Gastrocnemius medialis (tissue), 4 donors: ENCODE data around the gene CCNB3. TPM values are rescaled to one million over a fixed set of nuclear protein-coding genes. Genes with fewer than 3 reads are reported as not detected.

Experiments used
- ATAC-seq, 2 donors: fragments of 150-250 bp; one replicate each; pipeline ENCODE4 v1.9.1; 2016
- DNase-seq, 2 donors: peaks; one replicate each; pipeline ENCODE4 v3.0.0-alpha.2; 2019
- H3K27ac ChIP-seq, 4 donors: fragments of 200-600 bp; sonication (generic); 1 replicate in 1 of 4; 2 replicates in 3 of 4; pipeline ENCODE4 v1.5.1; 2016 to 2018; ENCODE audit warnings: mild to moderate bottlenecking in 2 of 4, moderate library complexity in 1 of 4
- H3K27me3 ChIP-seq, 3 donors: fragments of 200-600 bp; sonication (generic) in 2 of 3; 1 replicate in 1 of 3; 2 replicates in 2 of 3; pipeline versions ENCODE4 v1.5.1 to v1.6.0; 2016 to 2019; ENCODE audit warnings: mild to moderate bottlenecking in 1 of 3, moderate library complexity in 1 of 3
- H3K36me3 ChIP-seq, 2 donors: fragments of 200-600 bp; sonication (generic) in 1 of 2; one replicate each; pipeline ENCODE4 v1.5.1; 2017 to 2018
- H3K4me1 ChIP-seq, 2 donors: fragments of 200-600 bp; sonication (generic) in 1 of 2; one replicate each; pipeline ENCODE4 v1.5.1; 2016 to 2017; ENCODE audit warnings: mild to moderate bottlenecking in 2 of 2
- H3K4me3 ChIP-seq, 4 donors: fragments of 200-600 bp; sonication (generic) in 3 of 4; 1 replicate in 1 of 4; 2 replicates in 3 of 4; pipeline ENCODE4 v1.5.1; 2016 to 2019; ENCODE audit warnings: mild to moderate bottlenecking in 2 of 4
- H3K9me3 ChIP-seq, 3 donors: fragments of 200-600 bp; sonication (generic) in 2 of 3; 1 replicate in 1 of 3; 2 replicates in 2 of 3; pipeline ENCODE4 v1.5.1; 2016 to 2019
- POLR2A ChIP-seq, 2 donors: fragments of 450-650 bp; IDR thresholded peaks; one replicate each; pipeline ENCODE4 v1.6.1; 2017; ENCODE audit warnings: antibody characterized with exemption in 2 of 2, mild to moderate bottlenecking in 2 of 2, moderate library complexity in 2 of 2
- in situ Hi-C, 4 donors: fragments of 200-750 bp; cut with MboI; loops; one replicate each; pipeline versions ENCODE4 v1.15.0 to v1.8.0; 2017; ENCODE audit warnings: low sequenced_read_pairs in 4 of 4
- intact Hi-C: fragments of 100-400 bp; cut with DNase I; formaldehyde crosslinking; loops from one replicate; pipeline ENCODE4 v1.15.1; 2023; ENCODE audit warnings: low total_unique reads
- total RNA-seq, 4 donors: library from RNA; depleted of rRNA; stranded (reverse); fragments of >200 nt; gene quantifications; one replicate each; pipeline versions ENCODE4 v1.1.0 to v1.2.3, GENCODE V29; 2016
- TF ChIP-seq, protein P1 (sequence below), 5 experiments: fragments of 450-650 bp in 3 of 5; fragments of 200-600 bp in 2 of 5; sonication (generic) in 2 of 5; IDR thresholded peaks in 4 of 5; conservative IDR thresholded peaks in 1 of 5; 1 replicate in 4 of 5; 2 replicates in 1 of 5; pipeline ENCODE4 v1.5.1; 2016 to 2019; ENCODE audit warnings: antibody characterized with exemption in 5 of 5, mild to moderate bottlenecking in 3 of 5, moderate library complexity in 3 of 5

The CCNB3 gene
- total RNA-seq, 4 donors from 2014 or later: 0.26 to 2.4 (median 0.57) TPM

DNA sequence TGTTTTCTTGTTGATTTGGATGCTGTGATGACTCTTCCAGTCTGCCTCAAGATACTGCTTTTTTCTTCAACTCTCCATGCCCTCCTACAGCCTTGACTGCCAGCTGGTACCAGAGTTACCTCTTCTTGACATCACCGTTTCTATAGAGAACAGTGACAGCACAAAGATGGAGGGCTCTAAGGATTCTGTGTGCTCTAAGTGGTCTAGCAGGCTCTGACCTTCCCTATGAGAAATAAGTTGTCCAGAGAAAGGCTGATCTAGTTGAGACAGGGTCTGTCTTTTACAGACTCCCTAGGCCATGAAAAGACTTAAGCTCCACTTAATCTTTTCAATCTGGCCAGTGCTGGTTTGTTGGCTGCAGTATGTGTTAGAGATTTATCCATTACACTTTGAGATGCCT lies 3.7 kb upstream of the CCNB3 start, which contains the start of gene AKAP4:
Gene AKAP4 (minus strand): TSS at position 101 of the 400 bp plus-strand sequence. CDS start 118 bp downstream, outside the sequence.
- no peaks in the 10 kb centered on the region for H3K9me3 ChIP-seq
- ATAC-seq: no peak
- DNase-seq: no peak
- in situ Hi-C loops: no loop called here
- H3K36me3 ChIP-seq: no peaks in the 10 kb centered on the region
- H3K4me1 ChIP-seq: peaks cover 0 to 7% of the 10 kb centered on the region in 2 donors
- no peaks in the 10 kb centered on the region for H3K27me3 ChIP-seq
- no peak within 1 kb of the TSS for H3K4me3 ChIP-seq
- intact Hi-C loops: no loop called here
- TF ChIP-seq, protein P1, sequence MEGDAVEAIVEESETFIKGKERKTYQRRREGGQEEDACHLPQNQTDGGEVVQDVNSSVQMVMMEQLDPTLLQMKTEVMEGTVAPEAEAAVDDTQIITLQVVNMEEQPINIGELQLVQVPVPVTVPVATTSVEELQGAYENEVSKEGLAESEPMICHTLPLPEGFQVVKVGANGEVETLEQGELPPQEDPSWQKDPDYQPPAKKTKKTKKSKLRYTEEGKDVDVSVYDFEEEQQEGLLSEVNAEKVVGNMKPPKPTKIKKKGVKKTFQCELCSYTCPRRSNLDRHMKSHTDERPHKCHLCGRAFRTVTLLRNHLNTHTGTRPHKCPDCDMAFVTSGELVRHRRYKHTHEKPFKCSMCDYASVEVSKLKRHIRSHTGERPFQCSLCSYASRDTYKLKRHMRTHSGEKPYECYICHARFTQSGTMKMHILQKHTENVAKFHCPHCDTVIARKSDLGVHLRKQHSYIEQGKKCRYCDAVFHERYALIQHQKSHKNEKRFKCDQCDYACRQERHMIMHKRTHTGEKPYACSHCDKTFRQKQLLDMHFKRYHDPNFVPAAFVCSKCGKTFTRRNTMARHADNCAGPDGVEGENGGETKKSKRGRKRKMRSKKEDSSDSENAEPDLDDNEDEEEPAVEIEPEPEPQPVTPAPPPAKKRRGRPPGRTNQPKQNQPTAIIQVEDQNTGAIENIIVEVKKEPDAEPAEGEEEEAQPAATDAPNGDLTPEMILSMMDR (IDR thresholded peaks at IDR 0.05 in 4 of 5, conservative IDR thresholded peaks at IDR 0.05 in 1 of 5): no peak
- TF ChIP-seq POLR2A (IDR thresholded peaks at IDR 0.05): no peak
- H3K27ac ChIP-seq: no peak within 1 kb of the TSS

DNA sequence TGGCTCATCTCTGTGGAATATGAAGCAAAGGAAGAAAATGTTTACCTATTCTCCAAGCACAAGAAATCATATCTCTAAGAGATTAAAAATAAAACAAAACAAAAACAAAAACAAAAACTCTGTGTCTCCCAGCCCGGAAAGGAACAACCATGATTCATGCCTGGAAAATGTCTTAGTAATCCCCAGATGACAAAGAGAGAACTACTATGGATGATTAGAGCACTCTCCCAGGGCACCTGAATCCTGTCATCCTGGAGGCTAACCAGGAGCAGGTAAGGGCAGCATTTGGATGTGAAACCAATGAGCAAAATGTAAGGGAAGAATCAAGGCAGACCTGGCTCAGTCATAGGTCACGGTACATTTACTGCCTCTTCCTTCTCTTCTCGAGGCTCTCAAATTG lies 2.0 kb upstream of the CCNB3 start:
- H3K27ac ChIP-seq: no peak overlapping the region
- ATAC-seq (no peak), DNase-seq (no peak)
- peaks cover 0 to 7% of the 10 kb centered on the region in 2 donors for H3K4me1 ChIP-seq
- H3K9me3 ChIP-seq: no peaks in the 10 kb centered on the region
- no peak for TF ChIP-seq POLR2A (IDR thresholded peaks at IDR 0.05)
- TF ChIP-seq, protein P1 (IDR thresholded peaks at IDR 0.05 in 4 of 5, conservative IDR thresholded peaks at IDR 0.05 in 1 of 5): no peak
- in situ Hi-C loops: no loop called here
- intact Hi-C loops: no loop called here
- H3K27me3 ChIP-seq: no peaks in the 10 kb centered on the region
- no peaks in the 10 kb centered on the region for H3K36me3 ChIP-seq
- no peak overlapping the region for H3K4me3 ChIP-seq

DNA sequence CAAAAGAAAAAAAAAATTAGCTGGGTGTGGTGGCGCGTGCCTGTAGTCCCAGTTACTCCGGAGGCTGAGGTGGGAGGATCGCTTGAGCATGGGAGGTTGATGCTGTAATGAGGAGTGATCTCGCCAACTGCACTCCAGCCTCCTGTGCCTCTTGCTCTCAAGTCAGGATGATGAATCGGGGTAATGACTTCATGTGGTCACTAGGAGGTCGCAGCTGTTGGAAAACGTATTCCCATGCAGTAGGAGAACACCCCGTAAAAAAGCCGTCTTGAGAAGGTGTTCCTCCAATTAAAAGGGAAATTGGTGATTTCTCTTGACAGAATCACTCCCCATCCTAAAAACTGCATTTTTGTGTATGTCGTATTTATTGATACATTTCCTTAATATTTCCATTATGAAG lies 2.2 kb downstream of the CCNB3 start:
- in situ Hi-C loops: no loop called here
- no peak overlapping the region for H3K4me3 ChIP-seq
- no peak for TF ChIP-seq POLR2A (IDR thresholded peaks at IDR 0.05)
- TF ChIP-seq, protein P1 (IDR thresholded peaks at IDR 0.05 in 4 of 5, conservative IDR thresholded peaks at IDR 0.05 in 1 of 5): no peak
- no peaks in the 10 kb centered on the region for H3K36me3 ChIP-seq
- H3K27ac ChIP-seq: no peak overlapping the region
- DNase-seq (no peak), ATAC-seq (no peak)
- H3K27me3 ChIP-seq: no peaks in the 10 kb centered on the region
- intact Hi-C loops: no loop called here
- no peaks in the 10 kb centered on the region for H3K9me3 ChIP-seq
- H3K4me1 ChIP-seq: peaks cover 0 to 7% of the 10 kb centered on the region in 2 donors

DNA sequence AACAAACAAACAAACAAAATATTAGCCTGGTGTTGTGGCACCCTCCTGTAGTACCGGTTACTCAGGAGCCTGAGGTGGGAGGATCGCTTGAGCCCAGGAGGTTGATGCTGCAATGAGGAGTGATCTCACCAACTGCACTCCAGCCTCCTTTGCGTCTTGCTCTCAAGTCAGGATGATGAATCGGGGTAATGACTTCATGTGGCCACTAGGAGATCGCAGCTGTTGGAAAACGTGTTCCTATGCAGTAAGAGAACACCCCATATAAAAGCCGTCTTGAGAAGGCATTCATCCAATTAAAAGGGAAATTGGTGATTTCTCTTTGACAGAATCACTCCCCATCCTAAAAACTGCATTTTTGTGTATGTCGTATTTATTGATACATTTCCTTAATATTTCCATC lies 6.9 kb downstream of the CCNB3 start:
- Histone ChIP-seq H3K27me3 (no peaks in the 10 kb centered on the region), H3K9me3 (no peaks in the 10 kb centered on the region), H3K4me3 (no peak overlapping the region), H3K4me1 (no peaks in the 10 kb centered on the region), H3K36me3 (no peaks in the 10 kb centered on the region), H3K27ac (no peak overlapping the region)
- no peak for DNase-seq
- in situ Hi-C loops: no loop called here
- no peak for TF ChIP-seq POLR2A (IDR thresholded peaks at IDR 0.05)
- TF ChIP-seq, protein P1 (IDR thresholded peaks at IDR 0.05 in 4 of 5, conservative IDR thresholded peaks at IDR 0.05 in 1 of 5): no peak
- no peak for ATAC-seq
- intact Hi-C loops: no loop called here

DNA sequence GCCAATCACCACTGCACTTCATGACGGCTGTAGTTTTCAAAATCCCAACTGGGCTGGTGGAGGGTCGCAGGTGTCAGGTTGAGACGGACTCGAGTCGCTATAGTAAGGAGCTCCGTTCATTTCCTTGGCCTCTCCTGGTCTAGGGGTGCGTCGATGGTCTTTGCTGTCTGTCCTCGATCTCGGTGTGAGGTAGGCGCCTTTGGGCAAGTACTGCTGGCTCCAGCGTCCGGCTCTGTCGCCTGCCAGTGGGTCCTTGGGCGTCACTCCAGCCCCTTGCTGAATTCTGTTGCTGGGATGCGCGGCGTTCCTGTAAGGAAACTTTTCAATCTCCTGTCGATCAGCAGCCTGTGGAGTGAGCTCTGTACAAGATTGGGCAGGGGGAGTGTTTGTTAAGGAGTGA lies 76.7 kb downstream of the CCNB3 start:
- no peaks in the 10 kb centered on the region for H3K9me3 ChIP-seq
- no peaks in the 10 kb centered on the region for H3K36me3 ChIP-seq
- no peak for ATAC-seq
- no peak overlapping the region for H3K27ac ChIP-seq
- DNase-seq: no peak
- H3K4me1 ChIP-seq: no peaks in the 10 kb centered on the region
- no peaks in the 10 kb centered on the region for H3K27me3 ChIP-seq
- in situ Hi-C loops: no loop called here
- no peak for TF ChIP-seq POLR2A (IDR thresholded peaks at IDR 0.05)
- TF ChIP-seq, protein P1 (IDR thresholded peaks at IDR 0.05 in 4 of 5, conservative IDR thresholded peaks at IDR 0.05 in 1 of 5): no peak
- intact Hi-C loops: no loop called here
- H3K4me3 ChIP-seq: no peak overlapping the region
